HG03139 (cell line): Measurements from ENCODE around the gene MED13L.
A peak's percentile ranks its signal among the peaks of the same experiment; 100 is the strongest.

Experiments used
- ATAC-seq: cut with Tn5 transposase; IDR thresholded peaks from one replicate; pipeline ENCODE4 v1.9.1; 2021; ENCODE audit not compliant: unreplicated experiment

Gene MED13L

DNA sequence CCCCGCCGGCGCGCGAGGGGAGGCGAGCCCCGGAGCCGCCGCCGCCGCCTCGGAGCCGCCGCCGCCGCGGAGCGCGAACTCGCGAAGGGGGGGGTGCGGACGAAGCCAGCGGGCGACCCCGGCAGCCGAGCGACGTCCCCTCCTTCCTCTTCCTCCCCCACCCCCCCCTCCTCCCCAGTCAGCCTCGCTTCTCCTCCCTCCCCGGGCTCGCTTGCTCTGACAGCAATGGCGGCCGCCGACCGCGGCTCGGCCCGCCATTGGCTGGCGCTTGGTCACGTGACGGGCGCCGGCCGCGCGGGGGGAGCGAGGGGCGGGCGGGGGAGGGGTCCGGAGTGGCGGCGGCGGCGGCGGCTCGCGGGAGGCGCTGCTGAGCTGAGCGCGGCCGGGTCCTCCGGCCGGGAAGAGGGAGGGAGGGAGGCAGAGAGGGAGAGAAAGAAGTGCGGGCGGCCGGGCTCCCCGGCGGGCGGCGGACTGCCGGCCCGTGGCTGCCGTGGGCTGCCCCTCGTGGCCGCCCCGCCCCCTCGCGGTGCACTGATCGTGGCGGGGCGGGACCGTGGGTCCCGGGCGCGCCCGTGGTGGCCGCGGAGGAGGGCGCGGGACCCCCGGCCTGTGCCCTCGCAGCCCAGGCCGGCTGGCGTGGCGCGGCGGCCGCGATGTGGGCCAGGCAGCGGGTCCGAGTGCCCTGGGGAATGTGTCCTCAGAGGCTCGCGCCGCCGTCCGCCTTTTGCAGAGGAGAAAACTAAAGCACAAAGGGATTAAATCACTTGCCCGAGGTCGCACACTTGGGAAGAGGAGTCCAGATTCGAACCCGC lies at the start of gene MED13L:
MED13L (minus strand) TSS at position 227 of the 812 bp plus-strand sequence. CDS start 562 bp downstream, outside the sequence.
- peak; percentile 79 for ATAC-seq

DNA sequence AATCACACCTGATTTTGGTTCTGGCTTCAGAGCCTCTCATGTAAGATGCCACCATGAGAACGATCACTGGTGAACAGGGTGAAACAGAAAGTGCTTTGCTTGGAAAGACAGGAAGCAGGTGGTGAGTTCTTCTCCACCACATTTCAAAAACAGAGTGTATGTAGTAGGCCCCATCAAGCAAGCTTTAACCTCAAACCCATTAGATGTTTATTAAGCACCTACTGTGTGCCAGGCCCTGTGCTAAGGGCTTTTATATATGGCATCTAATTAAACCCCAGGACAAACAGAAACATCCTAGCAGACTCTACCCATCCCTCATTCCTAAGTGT lies 47.8 kb upstream of the MED13L start:
- ATAC-seq = peak; percentile 91

DNA sequence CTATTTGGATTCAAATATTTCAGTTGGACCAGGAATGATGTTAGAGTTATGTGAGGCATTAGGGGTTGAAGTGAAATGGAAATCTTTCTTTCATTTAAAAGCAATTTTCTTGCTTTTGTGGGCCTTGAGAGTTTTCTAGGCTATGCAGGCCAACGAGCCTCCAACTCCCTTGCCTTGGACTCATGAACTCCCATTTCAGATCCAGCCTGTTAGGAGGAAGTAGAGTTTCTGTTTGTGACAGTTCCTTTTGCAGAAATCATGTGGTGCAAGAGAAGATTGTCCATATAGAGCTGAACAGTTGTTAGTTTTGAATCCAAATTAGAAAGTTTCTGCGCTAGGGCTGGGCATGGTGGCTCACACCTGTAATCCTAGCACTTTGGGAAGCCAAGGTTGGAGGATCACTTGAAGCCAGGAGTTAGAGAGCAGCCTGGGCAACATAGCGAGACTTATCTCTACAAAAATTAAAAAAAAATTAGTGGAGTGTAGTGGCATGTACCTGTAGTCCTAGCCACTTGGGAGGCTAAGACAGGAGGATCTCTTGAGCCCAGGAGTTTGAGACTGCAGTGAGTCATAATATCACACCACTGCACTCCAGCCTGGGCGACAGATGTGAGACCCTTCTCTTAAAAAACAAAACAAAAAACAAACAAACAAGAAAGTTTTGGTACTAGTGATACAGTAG lies 47.3 kb upstream of the MED13L start:
- no peak for ATAC-seq

DNA sequence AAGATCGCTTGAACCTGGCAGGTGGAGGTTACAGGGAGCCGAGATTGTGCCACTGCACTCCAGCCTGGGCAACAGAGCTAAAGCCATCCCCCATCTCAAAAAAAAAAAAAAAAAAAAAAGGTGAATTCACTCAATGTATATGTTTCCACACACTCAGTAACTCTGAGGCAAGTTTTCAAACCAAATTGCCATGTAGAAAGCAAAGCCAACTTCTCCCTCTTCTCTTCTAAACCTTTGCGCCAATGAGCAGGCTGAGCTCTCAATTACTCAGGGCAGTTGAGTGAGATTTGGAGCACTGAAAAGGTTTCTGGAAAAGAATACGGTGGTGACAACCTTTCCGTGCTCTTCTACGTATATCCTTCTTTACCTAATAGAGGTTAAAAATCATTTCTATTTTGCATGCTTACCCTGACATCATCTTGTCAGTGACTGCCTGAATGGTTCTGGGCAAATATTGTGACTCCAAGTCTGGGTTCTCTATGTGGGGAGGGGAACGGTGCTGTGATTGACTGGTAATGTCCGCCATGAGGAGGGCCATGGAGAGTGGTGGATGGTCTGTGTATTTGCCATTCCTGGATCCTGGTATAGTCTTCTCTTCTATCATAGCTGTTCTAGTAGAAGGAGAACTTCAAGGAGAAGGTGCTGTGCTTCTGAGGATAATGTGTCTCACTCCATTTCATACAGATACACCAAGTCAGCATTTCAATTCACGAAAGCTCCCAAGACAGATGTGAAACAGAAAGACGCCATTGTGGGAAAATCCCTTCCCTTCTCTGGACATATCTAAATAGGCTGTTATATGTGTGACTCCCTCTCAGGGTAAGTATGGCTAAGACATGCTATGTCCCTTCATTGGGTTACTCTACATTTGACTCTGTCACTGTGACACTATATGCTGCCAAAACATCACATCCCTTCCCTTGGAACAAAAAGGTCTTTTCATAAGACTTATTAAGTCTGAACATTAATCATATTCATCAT lies 46.2 kb upstream of the MED13L start:
- no peak for ATAC-seq

DNA sequence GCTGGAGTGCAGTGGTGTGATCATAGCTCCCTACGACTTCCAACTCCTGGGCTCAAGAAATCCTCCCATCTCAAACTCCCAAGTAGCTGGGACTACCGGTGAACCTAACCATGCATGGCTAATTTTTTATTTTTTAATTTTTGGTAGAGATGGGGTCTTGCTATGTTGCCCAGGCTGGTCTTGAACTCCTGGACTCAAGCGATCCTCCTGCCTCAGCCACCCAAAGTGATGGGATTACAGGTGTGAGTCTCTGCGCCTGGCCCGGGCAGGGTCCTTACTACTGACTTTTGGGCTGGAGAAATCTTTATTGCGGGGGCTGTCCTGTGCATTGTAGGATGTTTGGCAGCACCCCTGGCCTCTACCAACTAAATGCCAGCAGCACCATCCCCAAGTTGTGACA lies 44.4 kb upstream of the MED13L start:
- no peak for ATAC-seq

DNA sequence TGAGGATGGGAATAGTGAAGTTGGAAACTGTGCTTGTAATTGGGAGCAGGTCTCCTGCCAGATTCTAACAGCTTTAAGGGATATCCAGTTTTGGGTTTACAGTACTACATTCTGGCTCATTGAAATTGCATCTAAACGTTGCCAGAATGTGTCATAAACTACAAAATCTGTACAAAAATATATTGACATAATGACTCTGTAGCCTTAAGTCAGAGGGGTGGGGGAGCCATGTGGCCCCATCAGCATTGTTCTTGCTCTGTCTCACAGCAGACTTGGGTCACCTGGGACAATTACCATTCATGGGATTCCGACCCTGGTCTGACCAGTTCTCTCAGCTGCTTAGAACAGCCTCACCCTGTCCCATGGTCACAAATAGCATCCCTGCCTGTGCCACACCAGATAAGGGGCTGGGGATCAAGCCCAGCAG lies 43.3 kb upstream of the MED13L start:
- ATAC-seq = no peak

DNA sequence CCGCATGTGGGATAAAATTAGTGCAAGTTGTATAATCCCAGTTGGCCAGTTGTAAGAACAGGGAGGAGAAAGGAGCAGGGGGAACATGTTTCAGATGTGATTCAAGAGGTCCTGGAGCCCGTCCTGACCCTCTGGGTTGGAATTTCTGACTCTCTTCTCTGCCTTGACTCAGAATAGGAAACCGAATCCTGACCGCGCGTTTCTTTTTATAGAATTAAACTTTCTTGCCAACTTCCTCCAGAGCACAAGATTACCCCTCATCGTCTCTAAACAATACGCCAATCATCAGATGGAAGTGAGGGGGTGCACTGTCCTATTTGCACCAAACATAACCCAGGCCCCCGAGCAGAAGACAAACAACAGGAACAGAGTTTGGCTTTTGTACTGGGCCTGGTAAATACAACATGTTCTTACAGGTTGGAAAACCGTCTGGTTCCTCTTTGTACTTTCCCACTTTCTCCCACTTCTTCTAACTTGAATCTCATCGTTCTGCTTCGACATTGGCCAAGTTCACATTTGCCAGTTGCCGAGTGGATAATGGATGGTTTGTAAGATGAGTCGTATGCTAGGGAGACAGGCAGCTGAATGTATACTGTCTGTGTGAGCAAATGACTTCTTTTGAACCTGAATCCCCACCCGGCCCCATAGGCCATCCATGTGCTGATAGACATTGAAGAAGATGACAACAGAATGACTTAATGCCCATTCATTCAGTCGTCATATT lies 42.6 kb upstream of the MED13L start:
- ATAC-seq = no peak

DNA sequence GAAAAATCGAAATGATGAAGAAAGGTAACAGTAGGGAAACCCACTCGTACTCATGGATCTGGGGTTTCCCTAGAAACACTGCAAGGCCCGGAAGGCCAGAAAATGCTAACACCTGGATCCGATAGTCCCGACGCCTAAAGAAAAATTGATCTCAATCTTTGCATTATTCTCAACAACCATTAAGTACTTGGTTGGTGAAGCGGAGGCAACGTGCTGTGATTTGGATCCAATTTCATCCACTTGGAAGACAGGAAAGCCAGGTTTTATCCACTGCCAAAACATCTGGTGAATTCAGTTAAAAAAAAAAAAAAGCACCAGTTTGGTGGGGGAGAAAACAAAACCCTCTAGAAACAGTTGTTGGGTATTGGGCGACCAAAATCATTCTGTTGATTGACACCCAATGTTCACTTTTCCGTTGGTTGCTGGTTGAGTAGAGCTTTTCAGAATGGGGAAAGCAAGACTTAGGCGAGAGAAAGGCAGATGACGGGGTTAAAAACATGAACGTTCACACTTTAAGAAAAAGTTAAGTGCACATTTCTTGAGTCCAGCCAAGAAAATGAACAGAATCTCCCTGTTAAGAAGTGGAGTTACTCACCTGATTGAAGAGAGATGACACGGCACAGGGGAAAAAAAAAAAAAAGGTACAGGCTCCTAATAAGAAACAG lies 41.9 kb upstream of the MED13L start:
- ATAC-seq = no peak

DNA sequence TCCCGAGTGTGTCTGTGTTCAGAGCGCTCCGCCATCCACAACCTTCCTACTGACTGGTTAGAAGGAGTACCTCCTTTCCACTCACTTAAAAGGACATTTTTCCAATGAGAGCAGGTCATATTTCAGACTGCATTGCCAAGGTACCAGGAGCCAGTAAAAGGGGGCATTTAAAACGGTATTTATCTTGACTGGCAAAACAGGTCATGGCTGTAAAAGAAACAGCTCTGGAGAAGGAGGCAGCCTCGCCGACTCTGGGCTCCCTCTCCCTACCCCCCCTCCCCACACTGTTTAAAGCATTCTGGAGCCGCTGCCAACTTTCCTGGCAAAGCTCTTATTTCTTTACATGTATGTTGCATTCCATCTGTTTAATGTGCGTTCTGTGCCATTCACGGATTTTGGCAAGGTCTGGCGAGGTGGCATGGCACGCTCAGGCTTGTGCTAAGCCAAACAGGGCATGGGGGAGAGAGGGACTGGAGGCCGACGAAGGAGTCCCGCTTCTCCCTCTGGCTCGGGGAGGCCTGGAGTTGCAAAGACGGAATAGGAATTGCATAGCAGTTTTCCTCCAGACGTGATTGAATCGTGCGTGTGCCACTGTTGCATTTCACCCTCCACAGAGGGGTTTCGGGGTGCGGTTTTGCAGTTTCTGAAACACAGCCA lies 41.2 kb upstream of the MED13L start:
- ATAC-seq = no peak

DNA sequence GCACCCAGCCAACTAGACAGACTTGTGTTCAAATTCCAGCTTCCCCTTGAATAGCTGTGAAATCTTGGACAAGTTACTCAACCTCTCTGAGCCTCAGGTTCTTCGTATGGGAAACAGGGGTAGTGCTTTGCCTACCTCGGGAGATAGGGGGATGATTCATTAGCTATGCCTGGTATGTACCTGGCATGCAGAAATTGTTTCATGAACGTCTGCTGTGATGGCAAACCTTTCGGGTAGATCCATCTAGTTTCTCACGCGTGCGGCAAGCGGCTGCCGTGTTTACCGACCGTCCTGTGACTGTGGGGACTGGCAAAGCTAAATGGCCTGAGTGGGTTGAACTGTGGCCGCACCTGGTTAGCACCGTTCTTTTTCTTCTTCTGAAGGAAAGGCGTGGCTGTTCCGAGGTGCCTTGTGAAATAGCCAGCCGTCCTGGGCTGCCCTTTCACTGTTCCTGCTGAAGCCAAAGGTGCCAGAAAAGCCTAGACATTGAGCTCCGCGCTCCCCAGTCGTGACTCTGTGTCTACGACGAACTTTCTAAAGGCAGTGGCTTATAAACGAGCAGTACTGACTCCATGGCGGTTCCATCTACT lies 40.6 kb upstream of the MED13L start:
- ATAC-seq = no peak

DNA sequence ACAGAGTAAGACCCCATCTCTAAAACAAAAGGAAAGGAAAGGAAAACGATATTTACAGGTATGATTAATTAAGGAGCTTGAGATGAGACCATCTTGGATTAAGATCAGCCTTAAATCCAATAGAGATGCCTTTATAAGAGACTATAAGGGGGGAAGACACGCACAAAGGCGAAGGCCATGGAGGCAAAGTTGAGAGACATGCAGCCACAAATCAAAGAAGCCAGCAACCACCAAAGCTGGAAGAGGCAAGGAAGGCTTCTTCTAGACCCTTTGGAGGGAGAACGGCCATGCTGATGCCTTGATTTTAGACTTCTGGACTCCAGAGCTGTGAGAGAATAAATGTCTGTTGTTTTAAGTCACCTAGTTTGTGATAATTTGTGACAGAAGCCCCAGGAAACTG lies 39.6 kb upstream of the MED13L start:
- no peak for ATAC-seq

DNA sequence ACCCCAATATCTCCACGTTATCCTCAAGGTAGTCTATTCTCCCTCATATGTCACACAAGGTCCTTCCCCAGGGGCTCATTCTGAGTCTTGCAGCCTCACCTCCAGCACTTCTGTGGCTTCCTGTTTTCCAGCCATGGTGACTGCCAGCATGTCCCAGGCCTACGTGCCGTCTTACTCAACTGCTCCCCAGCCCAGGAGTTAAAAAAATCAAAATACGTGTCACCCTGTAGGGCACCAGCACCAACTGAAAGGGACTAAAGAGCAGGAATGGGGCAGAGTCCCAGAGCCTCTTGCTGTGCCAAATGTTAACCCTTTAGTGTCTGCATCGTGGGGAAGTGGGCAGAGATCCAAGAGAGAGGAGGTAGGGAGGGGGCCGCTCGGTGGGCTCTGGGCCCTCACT lies 37.0 kb upstream of the MED13L start:
- ATAC-seq = no peak

DNA sequence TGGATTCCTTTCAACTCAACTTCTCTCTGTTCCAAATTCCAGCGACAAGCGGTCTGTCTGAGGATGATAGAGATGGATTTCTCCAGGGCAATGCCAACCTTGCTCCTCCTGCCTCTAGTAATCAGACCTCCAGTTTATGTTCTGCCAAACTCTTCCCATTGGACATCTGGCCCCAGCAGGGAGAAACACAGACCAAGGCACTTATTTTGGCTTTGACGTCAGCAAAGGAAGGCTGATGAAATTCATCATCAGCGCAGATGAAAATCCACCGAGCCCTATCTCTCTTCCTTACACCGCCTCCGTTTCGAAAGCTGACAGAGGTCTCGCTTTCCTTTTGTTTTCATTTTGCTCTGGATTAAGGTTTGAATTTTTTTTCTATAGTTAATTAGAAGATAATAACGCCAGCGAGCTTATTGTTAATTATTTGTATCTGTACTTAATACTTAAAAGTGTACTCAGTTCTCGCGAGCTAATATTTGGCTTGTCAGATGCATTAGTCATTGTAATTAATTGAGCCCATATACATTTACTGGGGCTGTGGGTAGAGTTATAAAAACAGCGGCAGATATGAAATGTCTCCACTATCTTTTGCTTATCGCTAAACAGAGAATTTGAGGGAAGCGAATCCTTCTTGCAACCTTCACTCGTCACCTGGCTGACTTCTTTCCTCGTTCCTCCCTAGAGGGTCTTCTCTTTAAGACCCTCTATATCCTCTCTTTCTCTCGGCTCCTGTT lies 35.9 kb upstream of the MED13L start:
- ATAC-seq = no peak

DNA sequence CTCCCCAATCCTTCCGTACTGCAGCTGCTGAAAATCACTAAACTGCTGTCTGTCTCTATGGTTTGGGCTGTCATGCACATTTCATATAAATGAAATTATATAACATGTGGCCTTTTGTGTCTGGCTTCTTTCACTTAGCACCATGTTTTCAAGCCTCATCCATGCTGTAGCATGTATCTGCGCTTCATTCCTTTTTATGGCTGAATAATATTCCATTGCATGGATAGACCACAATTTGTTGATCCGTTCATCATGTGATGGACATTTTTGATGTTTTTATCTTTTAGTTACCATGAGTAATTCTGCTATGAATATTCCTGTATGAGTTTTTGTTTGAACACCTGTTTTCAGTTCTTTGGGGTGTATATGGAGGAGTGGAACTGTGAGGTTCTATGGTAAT lies 32.6 kb upstream of the MED13L start:
- no peak for ATAC-seq

DNA sequence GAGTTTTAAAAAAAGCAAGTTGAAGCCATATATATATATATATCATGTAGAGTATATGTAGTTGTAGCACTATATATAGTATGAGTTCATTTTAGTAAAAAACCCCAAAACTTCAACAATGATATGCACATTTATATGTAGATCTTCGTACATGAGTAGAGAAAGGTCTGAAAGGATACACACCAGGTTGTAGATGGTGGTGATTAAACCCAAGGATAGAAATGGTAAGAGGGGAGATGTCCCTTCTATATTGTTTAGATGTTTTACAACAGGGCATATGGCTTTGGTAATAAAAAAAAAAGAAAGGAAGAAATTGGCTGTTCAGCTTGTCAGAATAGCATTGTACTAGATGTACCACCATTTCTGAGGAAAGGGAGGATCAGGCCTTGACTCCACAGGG lies 31.9 kb upstream of the MED13L start:
- no peak for ATAC-seq

DNA sequence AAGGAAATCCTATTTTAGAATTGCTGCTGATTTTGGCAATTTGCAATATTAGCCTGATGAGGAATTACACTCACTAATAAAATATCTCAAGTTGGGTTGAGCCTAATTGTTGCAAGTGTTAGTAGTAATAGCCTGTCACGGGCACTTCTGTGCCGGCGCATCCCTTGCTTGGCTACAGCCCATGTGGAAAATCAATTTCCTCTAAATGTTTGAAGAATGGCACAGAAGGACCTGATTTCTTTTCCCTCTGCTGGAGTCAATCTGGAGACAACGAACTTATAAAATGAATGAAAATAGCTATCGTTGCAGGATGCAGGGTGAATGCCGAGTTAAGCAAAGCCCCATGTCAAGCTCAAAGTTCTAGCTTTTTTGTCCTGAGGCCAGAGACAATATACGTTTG lies 31.2 kb upstream of the MED13L start:
- no peak for ATAC-seq

DNA sequence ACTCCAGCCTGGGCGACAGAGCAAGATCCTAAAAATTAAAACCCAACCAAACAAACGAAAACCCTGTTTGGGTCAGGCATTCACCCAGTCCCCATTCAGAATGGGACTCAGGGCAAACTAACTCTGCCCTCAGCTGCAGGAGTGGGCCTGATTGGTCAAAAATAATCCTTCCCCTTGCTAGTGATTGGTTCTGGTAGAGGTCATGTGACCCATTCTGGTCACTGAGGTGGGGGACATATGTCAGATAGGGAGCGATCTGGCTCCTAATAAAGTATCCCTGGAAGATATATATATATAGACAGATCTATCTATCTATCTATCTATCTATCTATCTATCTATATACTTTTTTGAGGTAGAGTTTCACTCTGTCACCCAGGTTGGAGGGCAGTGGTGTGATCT lies 29.5 kb upstream of the MED13L start:
- no peak for ATAC-seq

DNA sequence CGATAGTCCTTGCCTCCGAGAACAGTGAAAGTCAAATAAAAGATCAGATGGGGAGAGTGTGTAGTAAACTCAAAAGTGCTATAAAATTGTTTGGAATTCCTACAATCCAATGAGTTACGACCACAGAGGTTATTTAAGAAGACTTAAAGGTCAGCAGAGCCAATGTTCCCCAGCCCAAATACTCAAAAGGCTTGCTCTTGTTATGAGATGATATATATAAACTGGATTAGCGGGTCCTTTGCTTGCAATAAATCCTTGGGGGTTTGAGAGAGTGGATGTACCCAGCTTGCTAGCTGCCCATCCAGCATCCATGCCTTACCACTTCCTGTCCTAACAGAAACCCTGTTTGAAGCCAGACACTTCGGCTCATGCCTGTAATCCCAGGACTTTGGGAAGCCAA lies 29.0 kb upstream of the MED13L start:
- no peak for ATAC-seq

DNA sequence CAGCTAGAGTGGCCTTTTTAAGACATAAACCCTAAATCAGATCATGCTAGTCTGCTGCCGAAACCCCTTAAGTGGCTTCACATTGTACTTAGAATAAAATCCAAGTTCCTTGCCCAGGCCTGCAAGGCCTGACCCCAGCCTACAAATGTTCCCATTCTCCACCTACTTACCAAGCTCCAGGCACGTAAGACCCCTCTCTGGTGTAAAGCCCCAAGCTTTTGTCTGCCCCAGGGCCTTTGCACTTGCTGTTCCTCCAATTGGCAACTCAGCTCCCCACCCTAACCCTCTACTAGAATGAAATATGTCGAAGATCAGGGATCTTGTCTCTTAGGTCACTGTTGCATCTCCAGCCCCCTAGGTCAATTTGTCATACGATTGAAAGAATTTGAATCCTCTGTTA lies 27.1 kb upstream of the MED13L start:
- no peak for ATAC-seq
